GM04504 (cell line): ENCODE data around the gene GRIN1.

Experiments
- DNase-seq: peaks from one replicate; pipeline ENCODE4 v3.0.0-alpha.2; 2012; ENCODE audit warnings: low read depth

The GRIN1 gene

GRCh38 chr9:137165250-137165836 is 26.4 kb downstream of the GRIN1 start:
- DNase-seq: no peak

- DNase-seq: no peak
Measured at GRCh38 chr9:137166380-137167229, 27.7 kb downstream of the GRIN1 start.

GRCh38 chr9:137167277-137167746 is 28.4 kb downstream of the GRIN1 start:
- no peak for DNase-seq

DNA sequence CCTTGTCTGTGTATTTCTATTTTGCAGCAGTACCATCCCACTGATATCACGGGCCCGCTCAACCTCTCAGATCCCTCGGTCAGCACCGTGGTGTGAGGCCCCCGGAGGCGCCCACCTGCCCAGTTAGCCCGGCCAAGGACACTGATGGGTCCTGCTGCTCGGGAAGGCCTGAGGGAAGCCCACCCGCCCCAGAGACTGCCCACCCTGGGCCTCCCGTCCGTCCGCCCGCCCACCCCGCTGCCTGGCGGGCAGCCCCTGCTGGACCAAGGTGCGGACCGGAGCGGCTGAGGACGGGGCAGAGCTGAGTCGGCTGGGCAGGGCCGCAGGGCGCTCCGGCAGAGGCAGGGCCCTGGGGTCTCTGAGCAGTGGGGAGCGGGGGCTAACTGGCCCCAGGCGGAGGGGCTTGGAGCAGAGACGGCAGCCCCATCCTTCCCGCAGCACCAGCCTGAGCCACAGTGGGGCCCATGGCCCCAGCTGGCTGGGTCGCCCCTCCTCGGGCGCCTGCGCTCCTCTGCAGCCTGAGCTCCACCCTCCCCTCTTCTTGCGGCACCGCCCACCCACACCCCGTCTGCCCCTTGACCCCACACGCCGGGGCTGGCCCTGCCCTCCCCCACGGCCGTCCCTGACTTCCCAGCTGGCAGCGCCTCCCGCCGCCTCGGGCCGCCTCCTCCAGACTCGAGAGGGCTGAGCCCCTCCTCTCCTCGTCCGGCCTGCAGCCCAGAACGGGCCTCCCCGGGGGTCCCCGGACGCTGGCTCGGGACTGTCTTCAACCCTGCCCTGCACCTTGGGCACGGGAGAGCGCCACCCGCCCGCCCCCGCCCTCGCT is 29.0 kb downstream of the GRIN1 start:
- DNase-seq: no peak

DNA sequence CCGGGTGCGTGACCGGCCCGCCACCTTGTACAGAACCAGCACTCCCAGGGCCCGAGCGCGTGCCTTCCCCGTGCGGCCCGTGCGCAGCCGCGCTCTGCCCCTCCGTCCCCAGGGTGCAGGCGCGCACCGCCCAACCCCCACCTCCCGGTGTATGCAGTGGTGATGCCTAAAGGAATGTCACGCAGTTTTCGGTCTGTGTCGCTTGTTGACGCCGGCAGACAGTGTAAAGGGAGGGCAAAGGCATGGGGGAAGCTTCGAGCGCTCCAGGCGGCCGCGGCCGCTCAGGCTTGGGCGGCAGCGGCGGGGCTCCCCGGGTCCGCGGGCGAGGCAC is 29.6 kb downstream of the GRIN1 start:
- no peak for DNase-seq

DNA sequence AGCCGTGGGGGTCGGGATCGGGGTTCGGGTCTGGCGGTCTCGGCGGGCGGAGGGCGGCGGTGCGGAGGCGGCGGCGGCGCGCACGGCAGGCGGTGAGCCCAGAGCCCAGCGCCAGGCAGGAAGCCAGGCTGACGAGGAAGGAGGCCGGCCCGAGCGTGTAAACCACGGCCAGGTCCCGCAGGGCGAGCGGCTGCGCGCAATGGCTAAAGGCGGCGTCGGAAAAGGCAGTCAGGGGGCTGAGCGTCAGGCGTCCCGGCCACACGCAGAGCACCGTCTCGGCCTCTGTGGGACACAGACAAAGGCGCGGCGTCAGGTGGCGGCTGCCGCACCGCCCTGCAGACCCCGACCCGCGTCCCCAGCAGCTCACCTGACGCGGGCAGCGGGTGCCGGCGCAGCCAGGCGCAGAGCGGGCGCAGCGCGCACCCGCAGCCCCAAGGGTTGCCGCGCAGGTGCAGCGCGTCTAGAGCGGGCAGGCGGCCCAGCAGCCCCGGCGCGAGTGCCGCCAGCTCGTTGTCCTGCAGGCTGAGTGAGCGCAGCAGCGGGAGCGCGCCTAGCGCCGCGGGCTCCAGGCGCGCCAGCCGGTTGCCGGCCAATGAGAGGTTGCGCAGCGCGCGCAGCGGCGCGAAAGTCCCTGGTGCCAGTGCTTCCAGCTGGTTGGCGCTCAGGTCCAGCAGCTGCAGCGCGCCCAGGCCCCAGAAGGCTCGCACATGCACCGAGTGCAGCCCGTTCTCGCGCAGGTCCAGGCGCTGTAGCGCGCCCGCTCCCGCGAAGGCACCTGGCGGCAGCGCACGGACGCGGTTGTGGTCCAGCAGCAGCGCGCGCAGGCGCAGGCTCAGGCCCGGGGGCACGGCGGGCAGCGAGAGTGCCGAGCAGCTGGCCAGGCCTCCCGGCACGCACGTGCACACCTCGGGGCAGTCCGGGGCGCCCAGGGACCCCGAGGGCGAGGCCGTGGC is 30.2 kb downstream of the GRIN1 start:
- no peak for DNase-seq

GRCh38 chr9:137169896-137170358 is 31.0 kb downstream of the GRIN1 start, which contains the start of gene LRRC26:
Gene LRRC26, minus strand, starts transcription at chr9:137170051. Its CDS starts 108 bp downstream, at chr9:137169943.
- DNase-seq: no peak

- no peak for DNase-seq
Measured at GRCh38 chr9:137170486-137171148, 31.7 kb downstream of the GRIN1 start.

DNA sequence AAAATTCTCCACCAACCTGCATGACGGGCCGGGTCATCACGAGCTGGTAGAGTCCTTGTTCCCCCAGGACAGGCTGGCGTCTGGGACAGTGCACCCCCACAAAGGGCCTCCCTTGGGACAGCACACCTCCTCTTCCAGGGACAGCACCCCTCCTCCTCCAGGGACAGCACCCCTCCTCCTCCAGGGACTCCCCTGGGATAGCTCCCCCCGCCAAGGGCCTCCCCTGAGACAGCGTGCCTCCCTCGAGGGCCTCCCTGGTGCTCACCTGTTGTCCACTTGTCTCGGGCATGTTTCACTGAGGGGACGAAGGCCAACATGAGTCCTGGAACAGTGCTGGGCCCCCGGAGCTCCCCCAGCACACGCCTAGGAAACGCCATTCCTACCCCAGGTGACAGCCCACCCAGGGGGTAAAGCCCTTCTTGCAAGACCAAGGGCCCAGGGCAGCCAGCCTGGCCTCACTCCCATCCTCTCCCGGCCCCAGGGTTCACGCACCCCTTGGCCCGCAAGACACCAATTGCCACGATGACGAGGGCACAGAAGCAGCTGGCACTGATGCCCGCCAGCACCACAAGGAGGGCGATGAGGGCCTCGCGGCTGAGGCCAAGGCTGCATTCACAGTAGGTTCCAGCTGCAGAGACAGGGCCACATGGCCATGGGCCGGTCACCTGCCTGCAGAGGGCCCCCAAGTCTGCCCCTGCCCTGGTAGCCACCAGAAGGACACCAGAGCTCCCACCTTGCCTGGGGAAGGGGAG is 32.4 kb downstream of the GRIN1 start:
- no peak for DNase-seq

GRCh38 chr9:137172901-137173795 is 34.2 kb downstream of the GRIN1 start:
- DNase-seq: no peak

GRCh38 chr9:137173796-137174664 is 35.1 kb downstream of the GRIN1 start:
- DNase-seq: no peak

DNA sequence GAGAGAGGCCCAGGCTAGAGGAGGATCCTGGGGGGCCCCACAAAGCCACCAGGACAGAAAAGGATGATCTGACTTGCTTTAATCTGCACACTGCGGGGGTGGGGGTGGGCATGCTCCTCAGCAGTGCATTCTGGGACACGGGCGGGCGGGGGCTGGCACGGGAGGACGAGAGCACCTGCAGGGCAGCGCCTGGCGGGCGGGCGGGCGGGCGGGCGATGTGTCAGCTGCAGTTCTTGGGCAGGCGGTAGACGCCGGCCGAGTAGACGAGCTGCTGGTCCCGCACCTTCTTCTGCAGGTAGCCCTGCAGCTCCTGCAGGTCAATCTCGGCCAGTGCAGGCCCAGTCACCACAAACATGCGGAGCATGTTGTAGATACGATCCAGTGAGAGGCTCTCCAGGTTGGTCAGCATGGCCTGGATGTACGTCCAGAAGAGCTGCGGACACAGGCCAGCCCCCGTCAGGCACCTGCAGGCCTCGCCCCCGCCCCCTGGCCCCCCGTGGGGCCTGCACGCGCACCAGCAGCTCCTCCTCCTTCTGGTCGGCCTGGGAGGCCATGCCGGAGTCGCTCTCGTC is 35.9 kb downstream of the GRIN1 start:
- no peak for DNase-seq

DNA sequence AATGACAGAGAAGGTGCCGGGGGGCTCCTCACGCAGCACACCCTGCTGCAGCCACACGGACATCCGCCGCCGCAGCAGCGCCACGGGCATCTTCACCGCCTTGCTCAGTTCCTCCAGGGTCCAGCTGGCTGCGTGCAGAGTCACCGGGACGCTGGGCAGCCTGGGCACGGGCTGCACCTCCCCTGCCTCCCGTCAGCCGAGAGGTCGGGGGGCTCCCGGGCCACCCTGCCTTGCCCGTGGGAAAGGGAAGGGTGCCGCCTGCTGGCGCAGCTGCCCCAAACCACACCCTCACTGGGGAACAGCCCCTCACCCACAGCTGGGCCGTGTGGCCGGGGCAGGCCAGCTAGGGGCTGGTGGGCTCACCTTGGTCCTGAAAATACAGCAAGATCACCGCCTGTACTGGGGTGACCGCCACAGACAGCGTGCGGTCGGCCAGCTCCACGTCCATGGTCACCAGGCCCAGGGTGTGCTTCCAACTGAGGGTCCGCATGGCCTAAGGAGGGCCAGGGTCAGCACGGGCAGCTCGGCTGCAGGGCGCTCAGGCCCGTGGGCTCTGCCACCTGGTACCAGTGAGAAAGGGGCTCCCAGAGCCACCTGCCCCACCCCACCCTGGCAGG is 36.5 kb downstream of the GRIN1 start:
- DNase-seq: no peak

- no peak for DNase-seq
Measured at GRCh38 chr9:137176302-137177182, 37.6 kb downstream of the GRIN1 start.

DNA sequence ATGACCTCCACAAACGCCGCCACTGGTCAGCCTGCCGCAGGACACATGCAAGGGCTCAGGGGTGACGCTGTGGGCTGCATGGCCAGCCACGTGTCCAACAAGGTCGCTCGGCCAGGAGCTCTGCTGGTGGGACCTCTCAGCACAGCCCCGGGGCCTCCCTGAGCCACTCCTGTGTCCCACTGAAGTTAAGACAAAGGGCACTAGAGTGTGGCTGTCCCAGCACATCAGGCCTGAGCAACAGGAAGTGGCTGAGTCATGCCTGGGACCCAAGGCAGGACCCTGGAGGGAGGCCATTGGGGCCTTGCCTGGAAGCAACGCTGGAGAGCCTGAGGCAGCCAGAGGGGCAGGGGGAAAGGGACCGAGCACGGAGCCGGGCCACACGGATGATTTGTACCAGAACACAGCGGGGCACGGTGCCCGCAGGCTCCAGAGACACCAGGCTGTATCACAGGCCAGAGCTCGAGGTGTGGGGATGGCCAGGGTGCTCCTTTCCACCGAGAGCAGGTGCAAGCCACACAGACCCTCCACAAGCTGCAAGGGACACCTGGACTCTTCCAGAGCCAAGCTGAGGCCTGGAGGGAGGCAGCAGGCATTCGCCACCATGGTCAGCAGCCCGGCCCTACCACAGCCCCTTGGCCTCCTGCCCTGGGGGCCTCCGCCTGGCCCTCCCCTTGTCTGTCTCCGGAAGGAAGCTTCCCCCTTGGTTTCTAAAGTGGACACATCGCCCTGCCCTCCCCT is 39.4 kb downstream of the GRIN1 start:
- DNase-seq: no peak
